Astrocyte of the spinal cord (primary cell): ENCODE results near the gene FCF1.

ENCODE experiments used
- DNase-seq: peaks from one replicate; pipeline ENCODE4 v3.0.0; 2011; ENCODE audit warnings: low read depth, low spot score
- H3K4me3 ChIP-seq: 2 replicates; pipeline ENCODE4 v1.5.1; 2011; ENCODE audit warnings: low read depth, mild to moderate bottlenecking, low read length, moderate library complexity
- CTCF ChIP-seq: IDR thresholded peaks from 2 replicates; pipeline ENCODE4 v1.5.1; 2012; ENCODE audit warnings: low read depth, mild to moderate bottlenecking, low read length, inconsistent platforms
- in situ Hi-C: cut with HindIII; loops from 2 replicates; pipeline ENCODE4 v1.10.0; 2017; ENCODE audit warnings: low sequenced_read_pairs

Gene FCF1

GRCh38 chr14:74684434-74684833 lies 28.5 kb upstream of the FCF1 start:
- no peak overlapping the region for H3K4me3 ChIP-seq
- in situ Hi-C loops, result no loop called here
- no peak for TF ChIP-seq CTCF
- no peak for DNase-seq

- no peak overlapping the region for H3K4me3 ChIP-seq
- in situ Hi-C loops, result no loop called here
- TF ChIP-seq CTCF, result no peak
- no peak for DNase-seq
These were observed 27.9 kb upstream of the FCF1 start for GRCh38 chr14:74685056-74685455.

GRCh38 chr14:74685921-74686678 lies 26.8 kb upstream of the FCF1 start:
- no peak for TF ChIP-seq CTCF
- no peak for DNase-seq
- no peak overlapping the region for H3K4me3 ChIP-seq
- in situ Hi-C loops, result no loop called here

GRCh38 chr14:74691456-74691855 lies 21.5 kb upstream of the FCF1 start:
- DNase-seq, result no peak
- no peak overlapping the region for H3K4me3 ChIP-seq
- in situ Hi-C loops, result no loop called here
- no peak for TF ChIP-seq CTCF

- TF ChIP-seq CTCF, result no peak
- DNase-seq, result no peak
- no peak overlapping the region for H3K4me3 ChIP-seq
- in situ Hi-C loops, result no loop called here
These were observed 19.8 kb upstream of the FCF1 start for GRCh38 chr14:74693191-74693590.

- H3K4me3 ChIP-seq, result no peak overlapping the region
- TF ChIP-seq CTCF, result no peak
- in situ Hi-C loops, result no loop called here
- DNase-seq, result no peak
These were observed 17.5 kb upstream of the FCF1 start for GRCh38 chr14:74695406-74695805.
